ENCODE data around the gene PTPRE. TPM values are rescaled to one million over a fixed set of nuclear protein-coding genes. Genes with fewer than 3 reads are reported as not detected.
A peak's percentile ranks its signal among the peaks of the same experiment; 100 is the strongest.

Gene PTPRE
- total and polyA plus RNA-seq, 4 donors = 1.5 to 12.5 (median 3.7) TPM

- no peak for TF ChIP-seq YY1 (IDR thresholded peaks at IDR 0.05)
- no peak for TF ChIP-seq RXRA (IDR thresholded peaks at IDR 0.05)
- no peak for TF ChIP-seq HNF4G (IDR thresholded peaks at IDR 0.05)
- TF ChIP-seq CTCF (IDR thresholded peaks at IDR 0.05; ENCODE audit: low read depth, low read length, missing input control) = no peak
- no peak for TF ChIP-seq REST (IDR thresholded peaks at IDR 0.05)
- no peak for TF ChIP-seq JUND (IDR thresholded peaks at IDR 0.05)
- TF ChIP-seq MAX (IDR thresholded peaks at IDR 0.05) = no peak
- no peak for TF ChIP-seq EGR1 (IDR thresholded peaks at IDR 0.05; ENCODE audit: low read depth in 2 of 2)
- no peak for TF ChIP-seq TAF1 (conservative IDR thresholded peaks at IDR 0.05)
- TF ChIP-seq ZBTB33 (IDR thresholded peaks at IDR 0.05) = no peak
- no peak for TF ChIP-seq RAD21 (IDR thresholded peaks at IDR 0.05)
- TF ChIP-seq GABPA (IDR thresholded peaks at IDR 0.05 in 1 of 2, conservative IDR thresholded peaks at IDR 0.05 in 1 of 2) = no peak
- Histone ChIP-seq H3K27me3 (ENCODE audit: control insufficient read depth in 4 of 4, insufficient read depth in 4 of 4, low read length in 3 of 4) (no peaks in the 10 kb centered on the region), H3K4me3 (ENCODE audit: low read depth in 1 of 3, low read length in 3 of 3) (no peak overlapping the region), H3K9me3 (ENCODE audit: control insufficient read depth in 4 of 4, low read length in 3 of 4) (no peaks in the 10 kb centered on the region), H3K4me1 (ENCODE audit: control insufficient read depth in 4 of 4, insufficient read depth in 4 of 4, low read length in 3 of 4) (peaks cover 0 to 3% (median 1%) of the 10 kb centered on the region in 4 donors), H3K27ac (ENCODE audit: low read depth in 1 of 2, low read length in 2 of 2) (no peak overlapping the region), H3K36me3 (ENCODE audit: control insufficient read depth in 4 of 4, insufficient read depth in 3 of 4, low read depth in 1 of 4, low read length in 3 of 4) (no peaks in the 10 kb centered on the region), H3K9ac (ENCODE audit: low read depth in 1 of 2, low read length in 2 of 2) (no peak overlapping the region)
- WGBS = 73% methylated on average over 9 of the region's 9 CpGs
- no peak for DNase-seq (ENCODE audit: low spot score)
Measured at GRCh38 chr10:128036011-128036615, 129.2 kb downstream of the PTPRE start.

- Histone ChIP-seq H3K27me3 (ENCODE audit: control insufficient read depth in 4 of 4, insufficient read depth in 4 of 4, low read length in 3 of 4) (no peaks in the 10 kb centered on the region), H3K36me3 (ENCODE audit: control insufficient read depth in 4 of 4, insufficient read depth in 3 of 4, low read depth in 1 of 4, low read length in 3 of 4) (no peaks in the 10 kb centered on the region), H3K4me3 (ENCODE audit: low read depth in 1 of 3, low read length in 3 of 3) (no peak overlapping the region), H3K27ac (ENCODE audit: low read depth in 1 of 2, low read length in 2 of 2) (no peak overlapping the region), H3K9ac (ENCODE audit: low read depth in 1 of 2, low read length in 2 of 2) (no peak overlapping the region), H3K4me1 (ENCODE audit: control insufficient read depth in 4 of 4, insufficient read depth in 4 of 4, low read length in 3 of 4) (peaks cover 0 to 3% (median 1%) of the 10 kb centered on the region in 4 donors), H3K9me3 (ENCODE audit: control insufficient read depth in 4 of 4, low read length in 3 of 4) (no peaks in the 10 kb centered on the region)
- 71% methylated on average over 14 of the region's 14 CpGs for WGBS
- DNase-seq (ENCODE audit: low spot score) = no peak
- peak in 1 of 2 donors; percentile 6 for TF ChIP-seq HNF4A (conservative IDR thresholded peaks at IDR 0.05)
- peak in 1 of 2 donors; percentile 5 for TF ChIP-seq RXRA (IDR thresholded peaks at IDR 0.05)
- peak; percentile 17 for TF ChIP-seq NR2F2 (IDR thresholded peaks at IDR 0.05)
- no peak for TF ChIP-seq CTCF (IDR thresholded peaks at IDR 0.05; ENCODE audit: low read depth, low read length, missing input control)
- TF ChIP-seq JUND (IDR thresholded peaks at IDR 0.05) = peak; percentile 44 to 46
Measured at GRCh38 chr10:128036746-128037543, 130.0 kb downstream of the PTPRE start.

Measured in liver (tissue), 9 donors.